Liver (tissue), 9 donors: Measurements from ENCODE around the gene KRT14. TPM values are rescaled to one million over a fixed set of nuclear protein-coding genes. Genes with fewer than 3 reads are reported as not detected.

Experiments
- DNase-seq: peaks from one replicate; pipeline ENCODE4 v3.0.0-alpha.2; 2017; ENCODE audit warnings: low spot score
- H3K27ac ChIP-seq, 2 donors: one replicate each; pipeline ENCODE4 v1.7.0; 2013; ENCODE audit warnings: inconsistent platforms in 2 of 2, low read length in 2 of 2, control low read depth in 1 of 2, low read depth in 1 of 2, mild to moderate bottlenecking in 1 of 2
- H3K27me3 ChIP-seq, 4 donors: one replicate each; pipeline versions ENCODE4 v1.6.1 to v1.7.0; 2013; ENCODE audit warnings: low read length in 3 of 4, inconsistent platforms in 1 of 4, mild to moderate bottlenecking in 1 of 4, moderate library complexity in 1 of 4; ENCODE audit not compliant: control insufficient read depth in 4 of 4, insufficient read depth in 4 of 4
- H3K36me3 ChIP-seq, 4 donors: one replicate each; pipeline versions ENCODE4 v1.6.1 to v1.7.0; 2013; ENCODE audit warnings: low read length in 3 of 4, mild to moderate bottlenecking in 3 of 4, low read depth in 1 of 4, moderate library complexity in 1 of 4; ENCODE audit not compliant: control insufficient read depth in 4 of 4, insufficient read depth in 3 of 4
- H3K4me1 ChIP-seq, 4 donors: one replicate each; pipeline versions ENCODE4 v1.6.1 to v1.7.0; 2013; ENCODE audit warnings: low read length in 3 of 4, mild to moderate bottlenecking in 3 of 4, moderate library complexity in 1 of 4; ENCODE audit not compliant: control insufficient read depth in 4 of 4, insufficient read depth in 4 of 4
- H3K4me3 ChIP-seq, 3 donors: one replicate each; pipeline versions ENCODE4 v1.6.1 to v1.7.0; 2013; ENCODE audit warnings: low read length in 3 of 3, control low read depth in 1 of 3, low read depth in 1 of 3, mild to moderate bottlenecking in 1 of 3
- H3K9ac ChIP-seq, 2 donors: one replicate each; pipeline ENCODE4 v1.7.0; 2013; ENCODE audit warnings: low read length in 2 of 2, mild to moderate bottlenecking in 2 of 2, moderate library complexity in 2 of 2, control low read depth in 1 of 2, low read depth in 1 of 2
- H3K9me3 ChIP-seq, 4 donors: one replicate each; pipeline versions ENCODE4 v1.6.1 to v1.7.0; 2013; ENCODE audit warnings: low read length in 3 of 4; ENCODE audit not compliant: control insufficient read depth in 4 of 4
- ATF3 ChIP-seq: IDR thresholded peaks from 2 replicates; pipeline ENCODE4 v1.6.1; 2016; ENCODE audit warnings: antibody characterized with exemption
- CTCF ChIP-seq: fragments of 150-350 bp; IDR thresholded peaks from 2 replicates; pipeline ENCODE4 v1.5.1; 2017; ENCODE audit warnings: improper control_type of control experiment, low read depth, low read length; ENCODE audit not compliant: missing input control
- EGR1 ChIP-seq, 2 donors: IDR thresholded peaks; 2 replicates each; pipeline ENCODE4 v1.6.1; 2016 to 2018; ENCODE audit warnings: antibody characterized with exemption in 2 of 2, low read depth in 2 of 2
- FOXA1 ChIP-seq: IDR thresholded peaks from 2 replicates; pipeline ENCODE4 v1.6.1; 2016; ENCODE audit warnings: antibody characterized with exemption
- FOXA2 ChIP-seq: IDR thresholded peaks from 2 replicates; pipeline ENCODE4 v1.6.1; 2016; ENCODE audit warnings: antibody characterized with exemption
- GABPA ChIP-seq, 2 donors: IDR thresholded peaks in 1 of 2; conservative IDR thresholded peaks in 1 of 2; 2 replicates each; pipeline ENCODE4 v1.6.1; 2016; ENCODE audit warnings: antibody characterized with exemption in 2 of 2, mild to moderate bottlenecking in 1 of 2, moderate library complexity in 1 of 2
- HNF4A ChIP-seq, 2 donors: conservative IDR thresholded peaks; 2 replicates each; pipeline ENCODE4 v1.6.1; 2016; ENCODE audit warnings: antibody characterized with exemption in 2 of 2, mild to moderate bottlenecking in 2 of 2
- HNF4G ChIP-seq: IDR thresholded peaks from 2 replicates; pipeline ENCODE4 v1.6.1; 2016; ENCODE audit warnings: antibody characterized with exemption
- JUND ChIP-seq, 2 donors: IDR thresholded peaks; 2 replicates each; pipeline ENCODE4 v1.6.1; 2016; ENCODE audit warnings: antibody characterized with exemption in 2 of 2
- MAX ChIP-seq: IDR thresholded peaks from 2 replicates; pipeline ENCODE4 v1.6.1; 2016; ENCODE audit warnings: antibody characterized with exemption
- NR2F2 ChIP-seq: IDR thresholded peaks from 2 replicates; pipeline ENCODE4 v1.6.1; 2016; ENCODE audit warnings: antibody characterized with exemption
- RAD21 ChIP-seq, 2 donors: IDR thresholded peaks; 2 replicates each; pipeline ENCODE4 v1.6.1; 2016; ENCODE audit warnings: antibody characterized with exemption in 2 of 2, mild to moderate bottlenecking in 2 of 2
- REST ChIP-seq: IDR thresholded peaks from 2 replicates; pipeline ENCODE4 v1.6.1; 2016; ENCODE audit warnings: antibody characterized with exemption, mild to moderate bottlenecking
- RXRA ChIP-seq, 2 donors: IDR thresholded peaks; 2 replicates each; pipeline ENCODE4 v1.6.1; 2017 to 2018; ENCODE audit warnings: antibody characterized with exemption in 2 of 2, mild to moderate bottlenecking in 1 of 2
- SP1 ChIP-seq: IDR thresholded peaks from 2 replicates; pipeline ENCODE4 v1.6.1; 2018; ENCODE audit warnings: antibody characterized with exemption, mild to moderate bottlenecking
- TAF1 ChIP-seq: conservative IDR thresholded peaks from 2 replicates; pipeline ENCODE4 v1.6.1; 2016; ENCODE audit warnings: antibody characterized with exemption, mild to moderate bottlenecking
- YY1 ChIP-seq: IDR thresholded peaks from 2 replicates; pipeline ENCODE4 v1.6.1; 2016; ENCODE audit warnings: antibody characterized with exemption, mild to moderate bottlenecking
- ZBTB33 ChIP-seq: IDR thresholded peaks from 2 replicates; pipeline ENCODE4 v1.6.1; 2016; ENCODE audit warnings: antibody characterized with exemption
- WGBS: extraction: QIAGEN DNeasy Blood & Tissue Kit; methylation state at CpG from one replicate; pipeline ENCODE4 v1.1.7; 2013; 5-methylcytosine and 5-hydroxymethylcytosine counted together
- polyA plus RNA-seq, 2 donors: library from polyadenylated mRNA; stranded (reverse) in 1 of 2; unstranded in 1 of 2; fragments of 200-250 nt in 1 of 2; fragments of >200 nt in 1 of 2; fragmentation: Nextera tagmentation in 1 of 2; extraction: Ambion mirVana in 1 of 2; gene quantifications; one replicate each; pipeline versions ENCODE4 v1.2.1 to v1.2.3, GENCODE V29; 2013 to 2015
- total RNA-seq, 2 donors: library from RNA; depleted of rRNA; stranded (reverse); fragments of >200 nt; gene quantifications; one replicate each; pipeline ENCODE4 v1.2.3, GENCODE V29; 2014
- donor health status: healthy.
- donor health status: healthy.
- donor health status: healthy.
- donor health status: healthy.
- donor health status: healthy.

The KRT14 gene
- total and polyA plus RNA-seq, 4 donors, result not detected

GRCh38 chr17:41571561-41572434 is 14.9 kb downstream of the KRT14 start, which contains the start of gene KRT9:
Gene KRT9 (minus strand): TSS chr17:41572059. CDS start chr17:41571992, 67 bp downstream.
- no peak for DNase-seq
- H3K4me3 ChIP-seq, result no peak within 1 kb of the TSS
- H3K9me3 ChIP-seq, result no peaks in the 10 kb centered on the region
- H3K36me3 ChIP-seq, result no peaks in the 10 kb centered on the region
- 74% methylated on average over 24 of the region's 24 CpGs for WGBS
- no peak for TF ChIP-seq RAD21 (IDR thresholded peaks at IDR 0.05)
- no peak for TF ChIP-seq EGR1 (IDR thresholded peaks at IDR 0.05; ENCODE audit: low read depth in 2 of 2)
- TF ChIP-seq YY1, result no peak
- no peaks in the 10 kb centered on the region for H3K4me1 ChIP-seq
- peaks cover 0 to 6% (median 0%) of the 10 kb centered on the region in 4 donors for H3K27me3 ChIP-seq
- no peak within 1 kb of the TSS for H3K27ac ChIP-seq
- no peak within 1 kb of the TSS for H3K9ac ChIP-seq

- Histone ChIP-seq H3K4me3 (no peak overlapping the region), H3K4me1 (no peaks in the 10 kb centered on the region), H3K36me3 (no peaks in the 10 kb centered on the region), H3K9ac (no peak overlapping the region), H3K27ac (no peak overlapping the region), H3K9me3 (no peaks in the 10 kb centered on the region), H3K27me3 (peaks cover 0 to 2% (median 0%) of the 10 kb centered on the region in 4 donors)
- no peak for DNase-seq
- TF ChIP-seq FOXA2 (no peak), NR2F2 (no peak), ZBTB33 (no peak), ATF3 (no peak), TAF1 (no peak), RAD21 (IDR thresholded peaks at IDR 0.05) (no peak), GABPA (IDR thresholded peaks at IDR 0.05 in 1 of 2, conservative IDR thresholded peaks at IDR 0.05 in 1 of 2) (no peak), HNF4G (no peak), EGR1 (IDR thresholded peaks at IDR 0.05; ENCODE audit: low read depth in 2 of 2) (no peak), YY1 (no peak), MAX (no peak)
- 86% methylated on average over 6 of the region's 6 CpGs for WGBS
These were observed 19.4 kb downstream of the KRT14 start for GRCh38 chr17:41567317-41567716.

GRCh38 chr17:41565338-41565737 is 21.4 kb downstream of the KRT14 start:
- Histone ChIP-seq H3K36me3 (no peaks in the 10 kb centered on the region), H3K27ac (no peak overlapping the region), H3K4me3 (no peak overlapping the region), H3K27me3 (peaks cover 0 to 2% (median 1%) of the 10 kb centered on the region in 4 donors), H3K9me3 (no peaks in the 10 kb centered on the region), H3K9ac (no peak overlapping the region), H3K4me1 (no peaks in the 10 kb centered on the region)
- no peak for DNase-seq
- TF ChIP-seq REST (no peak), JUND (IDR thresholded peaks at IDR 0.05) (no peak), FOXA2 (no peak), CTCF (no peak), GABPA (IDR thresholded peaks at IDR 0.05 in 1 of 2, conservative IDR thresholded peaks at IDR 0.05 in 1 of 2) (no peak), RAD21 (IDR thresholded peaks at IDR 0.05) (no peak), ATF3 (no peak), YY1 (no peak), NR2F2 (no peak), SP1 (no peak), HNF4G (no peak), RXRA (IDR thresholded peaks at IDR 0.05) (no peak), EGR1 (IDR thresholded peaks at IDR 0.05; ENCODE audit: low read depth in 2 of 2) (no peak), MAX (no peak), FOXA1 (no peak), HNF4A (conservative IDR thresholded peaks at IDR 0.05) (no peak)
